NCI-H510A treated with DMSO at 0.1 percent for 48 hours (cell line): Measurements from ENCODE around the gene EMID1.
A peak's percentile ranks its signal among the peaks of the same experiment; 100 is the strongest.

ENCODE experiments used
- DNase-seq: peaks from one replicate; lab custom pipeline; 2025; lab: John Stamatoyannopoulos, UW

The EMID1 gene

DNA sequence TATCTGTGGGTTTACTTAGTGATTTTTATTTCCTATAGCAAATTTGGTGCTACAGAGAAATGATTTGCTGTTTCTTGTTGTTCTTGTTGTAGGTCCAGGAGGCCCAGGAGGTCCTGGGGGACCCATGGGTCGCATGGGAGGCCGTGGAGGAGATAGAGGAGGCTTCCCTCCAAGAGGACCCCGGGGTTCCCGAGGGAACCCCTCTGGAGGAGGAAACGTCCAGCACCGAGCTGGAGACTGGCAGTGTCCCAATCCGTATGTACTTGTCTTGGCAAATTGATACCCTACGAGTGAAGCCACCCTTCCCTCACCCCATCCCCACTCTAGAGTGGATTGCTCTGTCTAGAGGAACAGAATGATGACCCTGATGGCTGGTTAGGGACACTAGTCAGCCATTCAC is 92.9 kb downstream of the EMID1 start:
- no peak for DNase-seq

- DNase-seq = no peak
These were observed 93.6 kb downstream of the EMID1 start for GRCh38 chr22:29299136-29299900.

GRCh38 chr22:29300467-29300806 is 94.7 kb downstream of the EMID1 start:
- DNase-seq = no peak

DNA sequence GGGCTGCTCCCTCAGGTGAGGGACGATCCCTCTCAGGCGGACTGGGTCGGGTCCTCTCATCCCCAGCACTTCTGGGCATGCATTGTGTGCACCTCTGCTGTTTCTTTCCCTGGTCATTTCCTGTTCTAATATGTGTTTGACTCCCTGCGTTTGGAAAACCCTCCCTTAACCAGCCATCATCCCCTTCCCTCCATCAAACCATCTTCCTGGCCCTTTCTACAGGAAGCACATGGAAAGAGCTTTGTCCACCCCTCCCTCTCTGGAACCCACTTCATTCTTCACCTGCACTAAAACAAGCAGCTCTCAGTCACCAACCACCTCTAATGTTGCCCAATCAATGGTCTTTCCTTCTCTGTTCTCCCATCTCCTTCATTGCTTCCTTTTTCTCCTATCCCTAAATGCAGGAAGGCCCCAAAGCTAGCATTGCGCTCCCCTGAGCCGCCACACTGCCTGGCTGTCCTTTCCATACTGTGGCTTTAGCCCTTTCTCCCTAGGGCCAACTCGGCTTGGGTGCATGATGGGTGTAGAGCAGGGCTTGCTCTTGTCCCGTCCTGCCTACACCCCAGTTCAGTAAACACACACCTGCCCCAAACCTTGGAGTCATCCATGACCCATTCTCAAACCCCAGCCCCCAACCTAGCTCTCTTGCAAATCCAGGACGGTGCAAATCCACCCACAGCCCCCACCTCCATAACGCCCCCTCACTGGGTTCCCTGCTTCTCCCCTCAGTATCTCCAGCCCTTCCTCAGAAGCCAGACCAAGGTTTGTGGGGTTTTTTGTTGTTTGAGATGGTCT is 95.3 kb downstream of the EMID1 start:
- no peak for DNase-seq

DNA sequence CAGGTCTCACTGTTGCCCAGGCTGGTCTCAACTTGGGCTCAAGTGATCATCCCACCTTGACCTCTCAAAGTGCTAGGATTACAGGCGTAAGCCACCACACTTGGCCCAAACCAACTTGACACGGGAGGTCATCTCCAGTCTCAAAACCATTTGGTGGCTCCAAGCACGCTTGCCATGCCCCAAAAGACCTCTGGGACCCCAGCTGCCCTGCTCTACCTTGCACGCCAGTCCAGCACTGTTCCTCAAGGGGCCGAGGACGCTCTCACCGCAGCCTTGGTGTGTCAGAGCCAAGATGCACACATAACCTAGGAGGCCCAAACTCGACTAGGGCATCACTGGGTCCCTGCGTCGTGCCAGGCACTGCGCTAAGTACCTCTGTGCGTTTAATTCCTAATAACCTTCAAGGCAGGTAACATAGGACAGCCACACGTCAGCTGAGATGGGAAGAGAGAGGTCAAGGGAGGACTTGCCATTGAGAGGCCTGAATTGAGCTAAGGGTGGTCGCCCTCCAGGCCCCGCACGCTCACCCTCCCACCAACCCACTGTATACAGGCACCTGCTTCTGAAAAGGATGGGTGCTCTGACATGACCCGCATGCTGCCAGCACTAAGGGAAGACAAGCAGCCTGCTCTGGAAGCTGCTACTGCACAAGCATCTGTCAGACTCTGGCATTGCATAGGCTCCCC is 96.2 kb downstream of the EMID1 start:
- no peak for DNase-seq

GRCh38 chr22:29302402-29302680 is 96.6 kb downstream of the EMID1 start:
- DNase-seq = no peak

- no peak for DNase-seq
These were observed 97.2 kb downstream of the EMID1 start for GRCh38 chr22:29302681-29303465.

DNA sequence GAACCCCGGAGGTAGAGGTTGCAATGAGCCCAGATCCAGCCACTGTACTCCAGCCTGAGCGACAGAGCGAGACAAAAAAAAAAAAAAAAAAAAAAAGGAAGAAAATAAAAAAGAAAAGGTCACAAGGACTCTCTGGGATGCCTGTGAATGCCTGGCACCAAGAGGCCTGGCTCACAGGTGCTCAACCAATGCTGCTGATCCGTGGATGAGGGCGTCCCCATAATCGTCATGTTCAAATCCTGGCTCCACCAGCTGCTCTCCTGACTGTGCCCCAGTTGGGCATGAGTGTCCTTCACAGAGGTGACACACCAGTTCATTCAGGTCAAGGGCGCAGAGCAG is 100.1 kb downstream of the EMID1 start:
- no peak for DNase-seq

- DNase-seq = peak; percentile 51
These were observed 100.6 kb downstream of the EMID1 start, which contains the start of gene GAS2L1 for GRCh38 chr22:29306175-29306834. GAS2L1 (plus strand) TSS chr22:29306650; CDS start chr22:29308106, 1,456 bp downstream.

GRCh38 chr22:29306835-29307595 is 101.3 kb downstream of the EMID1 start:
- peak; percentile 23 for DNase-seq

- no peak for DNase-seq
These were observed 102.0 kb downstream of the EMID1 start for GRCh38 chr22:29307596-29308147.

- DNase-seq = no peak
These were observed 102.6 kb downstream of the EMID1 start for GRCh38 chr22:29308148-29308790.

DNA sequence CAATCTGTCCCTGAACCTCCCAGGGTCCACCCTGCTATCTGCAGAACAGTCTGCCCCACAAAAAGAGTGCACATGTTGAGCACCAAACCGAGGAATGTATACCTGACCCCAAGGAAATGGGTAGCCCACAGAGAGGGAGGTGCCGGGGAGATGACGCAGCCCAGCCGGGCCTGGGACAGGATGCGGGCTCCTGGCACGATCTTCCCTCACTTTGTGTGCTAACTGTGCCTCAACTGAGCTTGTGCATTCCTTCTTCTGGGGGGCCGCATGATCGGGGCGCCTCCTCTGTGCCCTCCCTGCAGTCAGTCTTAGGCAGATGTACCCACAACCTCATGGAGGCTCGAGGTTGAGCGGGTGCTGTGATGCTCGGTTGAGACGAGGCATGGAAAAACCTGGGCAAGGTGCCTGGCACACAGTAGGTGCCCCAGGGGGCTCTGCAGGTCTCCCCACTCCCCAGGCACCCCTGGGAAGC is 103.1 kb downstream of the EMID1 start:
- DNase-seq = no peak
